Measurements from ENCODE around the gene TMCC3.

TMCC3 gene, protein sequence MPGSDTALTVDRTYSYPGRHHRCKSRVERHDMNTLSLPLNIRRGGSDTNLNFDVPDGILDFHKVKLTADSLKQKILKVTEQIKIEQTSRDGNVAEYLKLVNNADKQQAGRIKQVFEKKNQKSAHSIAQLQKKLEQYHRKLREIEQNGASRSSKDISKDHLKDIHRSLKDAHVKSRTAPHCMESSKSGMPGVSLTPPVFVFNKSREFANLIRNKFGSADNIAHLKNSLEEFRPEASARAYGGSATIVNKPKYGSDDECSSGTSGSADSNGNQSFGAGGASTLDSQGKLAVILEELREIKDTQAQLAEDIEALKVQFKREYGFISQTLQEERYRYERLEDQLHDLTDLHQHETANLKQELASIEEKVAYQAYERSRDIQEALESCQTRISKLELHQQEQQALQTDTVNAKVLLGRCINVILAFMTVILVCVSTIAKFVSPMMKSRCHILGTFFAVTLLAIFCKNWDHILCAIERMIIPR

GRCh38 chr12:94650143-94651056 is at the start of gene TMCC3:
Gene TMCC3, minus strand, starts transcription at chr12:94650557. Its CDS starts 127 bp downstream, at chr12:94650430.
- no peak for DNase-seq (ENCODE audit: low read depth in 2 of 2)

DNA sequence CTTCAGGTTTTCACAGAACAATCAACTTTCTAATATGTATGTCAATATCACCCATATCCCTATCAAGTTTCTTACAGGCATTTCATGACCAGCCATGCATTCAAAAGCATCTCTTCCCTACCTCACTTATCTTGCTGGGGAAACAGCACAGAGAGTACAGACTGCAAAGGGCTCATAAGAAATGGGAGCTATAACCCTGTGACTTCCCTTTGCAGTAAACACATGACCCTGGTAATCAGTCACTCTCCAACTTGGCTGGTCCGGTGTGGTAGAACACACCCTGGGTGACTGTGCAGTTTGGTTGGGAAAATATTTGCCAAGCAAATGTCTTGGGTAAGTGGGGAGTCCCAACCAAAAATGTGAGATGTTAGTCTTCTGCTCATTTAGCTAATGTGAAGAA is 49.4 kb upstream of the TMCC3 start:
- no peak for DNase-seq (ENCODE audit: low read depth in 2 of 2)

- no peak for DNase-seq (ENCODE audit: low read depth in 2 of 2)
Measured at GRCh38 chr12:94698578-94698977, 48.2 kb upstream of the TMCC3 start.

GRCh38 chr12:94697631-94698030 is 47.3 kb upstream of the TMCC3 start:
- DNase-seq (ENCODE audit: low read depth in 2 of 2): no peak

DNA sequence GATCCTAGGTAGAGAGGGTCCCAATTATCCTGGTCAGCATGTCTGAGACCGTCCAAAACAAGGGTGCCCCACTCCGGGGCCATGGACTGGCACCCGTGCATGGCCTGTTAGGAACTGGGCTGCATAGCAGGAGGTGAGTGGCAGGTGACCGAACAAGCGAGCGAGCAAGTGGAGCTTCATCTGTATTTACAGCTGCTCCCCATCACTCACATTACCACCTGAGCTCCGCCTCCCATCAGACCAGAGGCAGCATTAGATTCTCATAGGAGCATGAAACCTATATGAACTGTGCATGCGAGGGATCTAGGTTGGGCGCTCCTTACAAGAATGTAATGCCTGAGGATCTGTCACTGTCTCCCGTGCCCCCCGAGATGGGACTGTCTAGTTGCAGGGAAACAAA is 44.4 kb upstream of the TMCC3 start:
- no peak for DNase-seq (ENCODE audit: low read depth in 2 of 2)

- peak in 1 of 2 donors; percentile 7 for DNase-seq (ENCODE audit: low read depth in 2 of 2)
Measured at GRCh38 chr12:94692826-94693225, 42.5 kb upstream of the TMCC3 start.

- no peak for DNase-seq (ENCODE audit: low read depth in 2 of 2)
Measured at GRCh38 chr12:94690198-94690771, 39.9 kb upstream of the TMCC3 start.

DNA sequence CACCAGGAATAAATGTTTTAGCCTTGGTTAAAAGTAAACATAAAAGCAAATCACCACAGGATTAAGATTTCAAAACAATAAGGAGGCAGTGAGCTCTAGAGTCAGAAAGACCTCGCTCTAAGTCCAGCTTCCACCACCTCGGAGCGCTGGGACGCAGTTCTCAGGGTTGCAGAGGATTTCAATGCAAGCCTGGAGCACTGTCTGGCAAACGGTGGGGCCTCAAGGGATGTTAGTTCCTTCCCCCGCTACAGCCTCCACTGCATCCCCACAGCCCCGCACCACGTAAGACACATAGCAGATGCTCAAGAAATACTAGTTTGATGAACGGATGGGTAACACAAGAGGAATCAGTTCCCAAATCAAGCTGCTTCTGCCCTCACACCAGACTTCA is 39.3 kb upstream of the TMCC3 start:
- no peak for DNase-seq (ENCODE audit: low read depth in 2 of 2)

GRCh38 chr12:94689002-94689645 is 38.8 kb upstream of the TMCC3 start:
- DNase-seq (ENCODE audit: low read depth in 2 of 2): no peak

GRCh38 chr12:94687891-94688290 is 37.5 kb upstream of the TMCC3 start:
- DNase-seq (ENCODE audit: low read depth in 2 of 2): no peak

DNA sequence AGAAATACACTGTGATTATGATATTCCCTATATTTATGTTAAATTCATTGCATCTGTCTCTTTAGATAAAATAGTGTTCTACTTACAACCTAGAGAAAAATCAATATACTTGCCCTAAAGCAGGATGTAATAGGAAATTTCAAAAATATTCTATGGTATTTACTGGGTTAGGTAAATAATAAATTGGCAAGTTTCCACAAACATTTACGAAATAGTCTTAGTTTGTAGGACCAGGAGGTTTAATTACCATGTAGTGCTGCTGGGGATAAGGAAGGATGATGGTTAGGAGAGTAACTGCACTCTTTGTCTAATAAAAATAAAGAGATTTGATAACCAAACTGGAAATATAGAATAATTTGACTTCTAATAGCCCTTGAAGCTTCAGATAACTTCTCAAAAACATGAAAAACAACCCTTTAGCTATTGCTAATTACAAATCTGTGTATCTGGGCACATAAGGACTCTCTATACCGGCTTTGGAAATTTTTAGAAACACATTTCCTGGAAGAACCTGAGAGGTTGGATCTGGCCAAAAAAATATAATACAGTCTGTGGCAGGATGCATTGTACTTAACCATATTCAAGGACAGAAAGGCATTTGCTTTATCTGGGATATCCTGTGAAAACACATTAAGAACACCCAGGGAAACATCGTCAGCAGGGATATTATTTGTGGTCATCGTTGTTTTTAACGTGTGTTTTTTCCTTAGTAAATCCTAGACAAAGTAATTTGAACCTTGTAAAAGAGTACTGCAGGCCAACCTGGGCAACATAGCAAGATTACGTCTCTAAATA is 36.7 kb upstream of the TMCC3 start:
- DNase-seq (ENCODE audit: low read depth in 2 of 2): no peak

- DNase-seq (ENCODE audit: low read depth in 2 of 2): no peak
Measured at GRCh38 chr12:94684416-94685142, 34.2 kb upstream of the TMCC3 start.

GRCh38 chr12:94679554-94680195 is 29.3 kb upstream of the TMCC3 start:
- DNase-seq (ENCODE audit: low read depth in 2 of 2): no peak

DNA sequence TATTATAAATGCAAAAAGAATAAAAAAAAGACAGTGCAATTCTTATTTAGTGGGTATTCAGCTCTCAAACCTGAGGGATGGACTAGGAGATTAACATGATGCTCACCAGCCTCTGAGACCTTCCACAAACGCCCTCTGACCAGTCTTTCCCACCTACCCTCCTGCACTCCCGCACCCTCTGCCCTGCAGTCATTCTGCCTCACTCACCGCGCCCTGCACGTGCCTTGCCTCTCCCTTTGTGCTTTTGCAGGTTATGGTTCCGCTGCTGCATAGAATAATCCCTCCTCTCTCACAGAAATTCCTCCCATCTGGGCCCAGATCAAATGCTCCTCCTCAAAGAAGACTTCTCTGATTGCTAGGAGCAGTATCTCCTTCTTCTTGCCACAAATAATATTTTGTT is 28.5 kb upstream of the TMCC3 start:
- DNase-seq (ENCODE audit: low read depth in 2 of 2): no peak

DNA sequence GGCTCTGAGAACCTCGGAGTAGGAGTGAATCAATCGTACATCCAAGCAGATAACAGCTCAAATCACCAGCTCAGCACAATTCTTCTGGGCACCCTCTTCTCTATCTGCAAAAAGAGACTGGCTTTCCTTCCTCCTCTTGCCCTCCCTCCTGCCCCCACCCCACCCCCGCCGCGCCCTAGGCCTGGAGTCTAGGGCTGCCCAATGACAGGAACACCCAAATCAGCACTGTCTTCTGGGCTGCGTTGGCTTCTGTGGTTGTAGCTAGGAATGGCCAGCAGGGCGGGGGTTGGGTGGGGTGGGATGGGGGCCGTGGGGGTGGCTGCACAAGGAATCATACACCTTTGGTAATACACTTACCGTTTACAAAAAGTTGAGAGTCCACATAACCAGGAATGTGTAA is 28.0 kb upstream of the TMCC3 start:
- DNase-seq (ENCODE audit: low read depth in 2 of 2): no peak

- no peak for DNase-seq (ENCODE audit: low read depth in 2 of 2)
Measured at GRCh38 chr12:94677778-94678177, 27.4 kb upstream of the TMCC3 start.

- no peak for DNase-seq (ENCODE audit: low read depth in 2 of 2)
Measured at GRCh38 chr12:94676922-94677321, 26.6 kb upstream of the TMCC3 start.

DNA sequence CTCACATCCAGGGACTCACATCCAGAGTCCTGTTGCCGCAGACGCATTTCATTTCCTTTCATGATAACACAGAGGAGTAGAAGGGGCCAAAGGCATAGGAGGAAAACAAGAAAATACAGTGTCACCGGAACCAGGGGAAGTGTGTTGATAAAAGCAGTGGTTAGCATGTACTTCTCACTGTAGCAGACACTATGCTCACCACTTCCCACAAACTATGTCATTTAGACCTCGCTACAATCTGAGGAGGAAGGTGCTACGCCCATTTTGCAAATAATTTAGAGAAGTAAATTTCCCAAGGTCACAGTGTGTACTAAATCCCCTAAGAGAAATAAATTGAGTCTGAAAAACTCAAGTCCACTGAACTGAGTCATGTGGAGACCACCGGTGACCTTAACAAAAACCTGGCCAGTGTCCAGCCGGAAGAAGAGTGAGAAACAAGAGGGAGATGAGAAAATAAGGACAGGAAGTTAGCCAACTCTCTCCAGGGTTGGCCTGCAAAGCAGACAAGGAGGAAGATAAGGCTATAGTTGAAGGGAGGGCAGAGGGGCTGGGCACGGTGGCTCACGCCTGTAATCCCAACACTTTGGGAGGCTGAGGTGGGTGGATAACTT is 25.8 kb upstream of the TMCC3 start:
- DNase-seq (ENCODE audit: low read depth in 2 of 2): no peak

GRCh38 chr12:94674835-94675234 is 24.5 kb upstream of the TMCC3 start:
- DNase-seq (ENCODE audit: low read depth in 2 of 2): no peak

All from stimulated activated CD4-positive, alpha-beta T cell treated with anti-CD3 and anti-CD28 coated beads, Interleukin-4, amount 100 ng/mL, for 48 hours (primary cell).